ENCODE data around the gene TJAP1. TPM values are rescaled to one million over a fixed set of nuclear protein-coding genes. Genes with fewer than 3 reads are reported as not detected.
"Not testable (repeated sequence)": the region's sequence is repeated elsewhere in the genome, so short reads cannot be mapped to it uniquely, and the experiment has no call there.

Gene TJAP1
- total RNA-seq, 2 experiments from 2014 or later, result 42.7 to 47.6 TPM

DNA sequence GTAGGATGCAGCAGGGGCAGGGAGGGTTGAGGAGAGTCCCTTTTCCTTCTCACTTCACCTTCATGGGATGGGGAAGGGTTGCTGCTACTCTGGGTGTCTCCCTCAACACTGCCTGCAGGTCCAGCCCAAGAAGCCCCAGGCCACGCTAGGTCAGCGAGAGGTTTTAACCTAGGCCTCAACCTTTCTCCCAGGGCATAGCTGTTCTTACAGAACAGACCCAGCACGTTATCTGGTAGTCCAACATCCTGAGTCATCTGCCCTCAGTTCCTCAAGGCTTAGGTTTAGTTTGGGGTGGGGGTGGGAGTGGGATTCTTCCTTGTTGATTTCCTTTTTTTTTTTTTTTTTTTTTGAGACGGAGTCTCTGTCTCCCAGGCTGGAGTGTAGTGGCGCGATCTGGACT is 17.0 kb downstream of the TJAP1 start:
- H3K27me3 Mint-ChIP-seq, result no peaks in the 10 kb centered on the region
- no peak for ATAC-seq (ENCODE audit: low read depth)
- H3K4me1 Mint-ChIP-seq, result peaks cover 9% of the 10 kb centered on the region
- POLR2A ChIA-PET, result interaction anchor here (1.5 kb wide), 1 partner anchor 58 kb away, joined by 6 read pairs; no protein-coding TSS in a partner anchor
- no peak overlapping the region for H3K4me3 Mint-ChIP-seq
- H3K27ac Mint-ChIP-seq, result no peak overlapping the region
- no peaks in the 10 kb centered on the region for H3K9me3 Mint-ChIP-seq
- H3K36me3 Mint-ChIP-seq, result peaks cover 4% of the 10 kb centered on the region
- DNase-seq, result no peak

GRCh38 chr6:43494766-43495165 is 17.4 kb downstream of the TJAP1 start:
- no peak overlapping the region for H3K27ac Mint-ChIP-seq
- H3K9me3 Mint-ChIP-seq, result no peaks in the 10 kb centered on the region
- DNase-seq (no peak), ATAC-seq (ENCODE audit: low read depth) (no peak)
- H3K4me3 Mint-ChIP-seq, result no peak overlapping the region
- POLR2A ChIA-PET, result interaction anchor here (1.5 kb wide), 1 partner anchor 58 kb away, joined by 6 read pairs; no protein-coding TSS in a partner anchor
- peaks cover 4% of the 10 kb centered on the region for H3K36me3 Mint-ChIP-seq
- peaks cover 9% of the 10 kb centered on the region for H3K4me1 Mint-ChIP-seq
- no peaks in the 10 kb centered on the region for H3K27me3 Mint-ChIP-seq

GRCh38 chr6:43495409-43495941 is 18.1 kb downstream of the TJAP1 start:
- H3K4me1 Mint-ChIP-seq, result peaks cover 7% of the 10 kb centered on the region
- H3K4me3 Mint-ChIP-seq, result no peak overlapping the region
- peaks cover 1% of the 10 kb centered on the region for H3K36me3 Mint-ChIP-seq
- peak; percentile 66 for ATAC-seq (ENCODE audit: low read depth)
- POLR2A ChIA-PET, result interaction anchor here (1.3 to 1.5 kb wide), 2 partner anchors 18 to 59 kb away, joined by 3 to 6 read pairs; partner anchors contain the start of gene TJAP1
- peak overlapping the region; percentile 60 for H3K27ac Mint-ChIP-seq
- no peak for DNase-seq
- H3K27me3 Mint-ChIP-seq, result no peaks in the 10 kb centered on the region
- H3K9me3 Mint-ChIP-seq, result no peaks in the 10 kb centered on the region

DNA sequence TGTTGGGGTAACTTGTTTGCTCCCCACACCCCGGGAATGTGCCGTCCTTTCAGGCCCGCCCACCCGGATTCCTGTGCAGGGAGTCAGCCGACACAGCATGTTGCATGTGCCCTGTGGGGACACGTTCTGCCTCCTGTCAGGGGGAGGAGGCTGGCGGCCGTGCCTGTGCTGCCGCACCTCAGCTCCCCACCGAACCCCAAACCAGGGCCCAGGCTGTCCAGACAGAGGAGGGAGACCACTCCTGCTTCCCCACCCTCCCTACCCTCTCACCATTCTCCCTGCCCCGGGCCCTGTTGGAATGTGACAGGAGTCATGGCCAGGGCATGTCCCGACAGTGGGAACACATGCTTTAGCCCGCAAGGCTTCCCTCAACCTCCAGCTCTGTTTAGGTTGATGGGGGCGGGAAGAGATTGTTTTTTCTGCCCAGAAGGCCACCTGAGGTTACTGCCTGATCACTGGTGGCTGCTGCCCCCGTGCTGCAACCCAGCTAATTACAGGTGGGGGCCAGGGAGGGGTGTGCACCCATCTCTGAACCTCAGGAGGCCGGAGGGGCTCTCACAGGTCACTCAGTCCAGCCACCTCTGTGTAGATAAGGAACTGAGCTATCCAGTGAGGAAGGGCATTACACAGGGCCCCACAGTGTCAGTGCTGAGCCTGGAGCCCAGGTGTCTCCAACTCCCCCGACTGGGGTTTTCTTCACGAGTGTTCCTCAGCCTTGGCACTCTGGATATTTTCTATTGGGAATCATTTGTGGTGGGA is 19.2 kb downstream of the TJAP1 start:
- Mint-ChIP-seq H3K4me1 (peaks cover 7% of the 10 kb centered on the region), H3K36me3 (peaks cover 4% of the 10 kb centered on the region), H3K4me3 (no peak overlapping the region), H3K9me3 (no peaks in the 10 kb centered on the region), H3K27ac (no peak overlapping the region), H3K27me3 (no peaks in the 10 kb centered on the region)
- POLR2A ChIA-PET, result interaction anchor here (1.3 kb wide), 1 partner anchor 19 kb away, joined by 3 read pairs; the partner anchor contains the start of gene TJAP1
- DNase-seq, result no peak
- no peak for ATAC-seq (ENCODE audit: low read depth)

- DNase-seq, result no peak
- POLR2A ChIA-PET, result no interaction called here
- Mint-ChIP-seq H3K27me3 (no peaks in the 10 kb centered on the region), H3K27ac (no peak overlapping the region), H3K36me3 (peaks cover 4% of the 10 kb centered on the region), H3K4me3 (no peak overlapping the region), H3K4me1 (peaks cover 7% of the 10 kb centered on the region), H3K9me3 (no peaks in the 10 kb centered on the region)
- no peak for ATAC-seq (ENCODE audit: low read depth)
These were observed 19.7 kb downstream of the TJAP1 start for GRCh38 chr6:43497129-43497396.

DNA sequence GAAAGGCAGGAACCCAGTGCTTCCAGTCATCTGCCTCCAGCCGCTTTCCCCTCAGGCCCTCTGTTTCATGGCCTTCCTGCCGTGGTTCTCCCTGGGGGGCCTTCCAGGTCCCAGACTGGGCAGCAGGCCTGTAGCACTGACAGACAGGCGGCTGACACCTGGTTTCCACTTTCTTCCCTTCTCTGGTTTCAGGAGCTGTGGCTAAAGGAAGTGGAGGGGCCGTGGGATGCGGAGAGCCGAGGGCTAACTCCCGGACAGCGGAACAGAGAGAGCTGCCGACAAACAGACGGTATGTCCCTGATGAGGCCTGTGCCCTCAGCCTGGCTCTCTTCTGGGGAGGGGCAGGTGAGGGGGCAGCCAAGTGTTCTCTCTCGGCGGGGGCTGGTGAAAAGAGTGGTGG is 20.3 kb downstream of the TJAP1 start:
- Mint-ChIP-seq H3K27me3 (no peaks in the 10 kb centered on the region), H3K4me3 (no peak overlapping the region), H3K4me1 (peaks cover 7% of the 10 kb centered on the region), H3K9me3 (no peaks in the 10 kb centered on the region), H3K27ac (no peak overlapping the region), H3K36me3 (peaks cover 4% of the 10 kb centered on the region)
- no peak for DNase-seq
- POLR2A ChIA-PET, result interaction anchor here (1.7 kb wide), 1 partner anchor 12 kb away, joined by 4 read pairs; the partner anchor contains the start of gene LRRC73
- ATAC-seq (ENCODE audit: low read depth), result no peak

- not testable (repeated sequence) for H3K36me3 Mint-ChIP-seq; H3K9me3 Mint-ChIP-seq; H3K27ac Mint-ChIP-seq; DNase-seq; H3K27me3 Mint-ChIP-seq; ATAC-seq (ENCODE audit: low read depth); H3K4me3 Mint-ChIP-seq; H3K4me1 Mint-ChIP-seq
- POLR2A ChIA-PET, result interaction anchor here (1.7 kb wide), 1 partner anchor 12 kb away, joined by 4 read pairs; the partner anchor contains the start of gene LRRC73
These were observed 20.9 kb downstream of the TJAP1 start for GRCh38 chr6:43498291-43498690.

- POLR2A ChIA-PET, result interaction anchor here (1.7 kb wide), 1 partner anchor 11 kb away, joined by 4 read pairs; the partner anchor contains the start of gene LRRC73
- peaks cover 9% of the 10 kb centered on the region for H3K4me1 Mint-ChIP-seq
- no peaks in the 10 kb centered on the region for H3K9me3 Mint-ChIP-seq
- DNase-seq (no peak), ATAC-seq (ENCODE audit: low read depth) (no peak)
- H3K27ac Mint-ChIP-seq, result no peak overlapping the region
- no peak overlapping the region for H3K4me3 Mint-ChIP-seq
- H3K36me3 Mint-ChIP-seq, result peaks cover 6% of the 10 kb centered on the region
- H3K27me3 Mint-ChIP-seq, result no peaks in the 10 kb centered on the region
These were observed 21.9 kb downstream of the TJAP1 start for GRCh38 chr6:43499028-43499815.

- peaks cover 6% of the 10 kb centered on the region for H3K36me3 Mint-ChIP-seq
- no peak overlapping the region for H3K27ac Mint-ChIP-seq
- POLR2A ChIA-PET, result interaction anchor here (0.7 kb wide), 1 partner anchor 172 kb away, joined by 3 read pairs; no protein-coding TSS in a partner anchor
- H3K4me3 Mint-ChIP-seq, result no peak overlapping the region
- H3K9me3 Mint-ChIP-seq, result no peaks in the 10 kb centered on the region
- no peaks in the 10 kb centered on the region for H3K27me3 Mint-ChIP-seq
- H3K4me1 Mint-ChIP-seq, result peaks cover 2% of the 10 kb centered on the region
- ATAC-seq (ENCODE audit: low read depth) (no peak), DNase-seq (no peak)
These were observed 23.6 kb downstream of the TJAP1 start for GRCh38 chr6:43500921-43501320.

DNA sequence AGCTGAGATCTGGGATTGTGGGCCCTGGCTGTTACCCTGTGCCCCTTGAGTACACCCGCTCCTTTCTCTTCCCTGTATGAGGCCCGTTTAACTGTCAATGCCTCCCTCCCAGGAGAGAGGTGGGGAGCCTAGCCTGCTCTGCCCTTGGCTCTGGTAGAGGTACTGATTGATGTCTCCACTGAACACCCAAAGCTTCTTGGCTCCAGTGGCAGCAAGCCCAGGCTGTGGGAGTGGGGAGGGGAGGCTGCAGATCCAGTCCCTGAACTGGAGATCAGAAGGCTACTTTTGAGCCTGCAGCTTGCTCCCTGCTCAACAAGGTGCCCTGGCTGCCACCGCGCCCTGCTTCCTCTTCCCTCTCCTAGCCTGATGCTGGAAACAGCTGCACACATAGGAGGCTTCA is 25.3 kb downstream of the TJAP1 start:
- no peak overlapping the region for H3K4me3 Mint-ChIP-seq
- ATAC-seq (ENCODE audit: low read depth) (no peak), DNase-seq (no peak)
- peaks cover 6% of the 10 kb centered on the region for H3K36me3 Mint-ChIP-seq
- no peaks in the 10 kb centered on the region for H3K9me3 Mint-ChIP-seq
- POLR2A ChIA-PET, result no interaction called here
- no peak overlapping the region for H3K27ac Mint-ChIP-seq
- peaks cover 5% of the 10 kb centered on the region for H3K4me1 Mint-ChIP-seq
- H3K27me3 Mint-ChIP-seq, result peaks cover 3% of the 10 kb centered on the region

DNA sequence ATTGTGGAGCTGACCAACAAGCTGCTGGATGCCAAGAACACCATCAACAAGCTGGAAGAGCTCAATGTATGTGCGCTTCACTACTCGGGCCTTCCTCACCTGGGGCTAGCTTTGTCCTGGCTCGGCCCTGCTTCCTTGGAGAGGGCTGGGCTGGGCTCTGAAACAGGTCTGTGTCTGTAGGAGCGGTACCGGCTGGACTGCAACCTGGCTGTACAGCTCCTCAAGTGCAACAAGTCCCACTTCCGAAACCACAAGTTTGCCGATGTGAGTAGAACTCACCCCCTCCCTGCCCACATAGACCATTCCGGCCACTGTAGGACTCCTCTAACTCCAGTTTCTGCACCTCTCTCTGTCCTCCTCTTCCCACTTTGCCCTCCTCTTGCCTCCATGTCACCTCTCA is 26.1 kb downstream of the TJAP1 start:
- no peak for DNase-seq
- no peak overlapping the region for H3K4me3 Mint-ChIP-seq
- H3K9me3 Mint-ChIP-seq, result no peaks in the 10 kb centered on the region
- no peak overlapping the region for H3K27ac Mint-ChIP-seq
- peaks cover 9% of the 10 kb centered on the region for H3K27me3 Mint-ChIP-seq
- ATAC-seq (ENCODE audit: low read depth), result no peak
- POLR2A ChIA-PET, result no interaction called here
- H3K36me3 Mint-ChIP-seq, result peaks cover 6% of the 10 kb centered on the region
- peaks cover 5% of the 10 kb centered on the region for H3K4me1 Mint-ChIP-seq

- Mint-ChIP-seq H3K4me3 (no peak overlapping the region), H3K27ac (peak overlapping the region; percentile 48), H3K27me3 (peaks cover 18% of the 10 kb centered on the region), H3K36me3 (peaks cover 9% of the 10 kb centered on the region), H3K4me1 (peaks cover 9% of the 10 kb centered on the region), H3K9me3 (no peaks in the 10 kb centered on the region)
- POLR2A ChIA-PET, result interaction anchor here (1.0 to 3.4 kb wide), 2 partner anchors 12 to 27 kb away, joined by 3 to 19 read pairs; partner anchors contain the start of genes POLR1C and YIPF3
- DNase-seq (no peak), ATAC-seq (ENCODE audit: low read depth) (no peak)
These were observed 27.6 kb downstream of the TJAP1 start for GRCh38 chr6:43504756-43505593.

DNA sequence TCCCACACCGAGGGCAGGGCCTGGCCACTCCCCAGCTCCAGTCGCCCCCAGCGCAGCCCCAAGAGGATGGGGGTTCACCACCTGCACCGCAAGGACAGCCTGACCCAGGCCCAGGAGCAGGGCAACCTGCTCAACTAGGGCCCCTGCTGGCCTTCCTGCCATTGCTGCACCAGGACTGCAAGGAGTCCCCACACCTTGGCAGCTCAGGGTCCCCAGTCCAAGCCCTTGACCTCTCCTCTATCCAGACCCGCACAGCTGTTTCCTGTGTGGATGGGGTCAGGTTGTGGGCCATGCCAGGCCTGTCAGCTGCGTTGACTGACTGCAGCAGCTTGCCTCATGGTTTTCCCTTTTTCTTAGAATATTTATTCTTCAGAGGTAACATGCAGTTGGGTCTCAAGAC is 28.3 kb downstream of the TJAP1 start:
- POLR2A ChIA-PET, result interaction anchor here (1.0 to 3.4 kb wide), 2 partner anchors 11 to 28 kb away, joined by 3 to 19 read pairs; partner anchors contain the start of genes POLR1C and YIPF3
- Mint-ChIP-seq H3K9me3 (no peaks in the 10 kb centered on the region), H3K4me1 (peaks cover 9% of the 10 kb centered on the region), H3K27ac (no peak overlapping the region), H3K27me3 (peaks cover 18% of the 10 kb centered on the region), H3K4me3 (no peak overlapping the region), H3K36me3 (peaks cover 9% of the 10 kb centered on the region)
- ATAC-seq (ENCODE audit: low read depth) (no peak), DNase-seq (no peak)

All from activated naive CD8-positive, alpha-beta T cell treated with anti-CD3 and anti-CD28 coated beads, Interleukin-2, amount 10 ng/mL, durations not matched to agents 7 days and 5 days (primary cell).